Thoracic aorta (tissue), 2 donors: ENCODE data around the gene ZSCAN32. TPM values are rescaled to one million over a fixed set of nuclear protein-coding genes. Genes with fewer than 3 reads are reported as not detected.

Experiments used
- ATAC-seq: fragments of 150-250 bp; one replicate; pipeline ENCODE4 v1.8.0; 2017; ENCODE audit warnings: low read depth; ENCODE audit not compliant: insufficient number of reproducible peaks, low FRiP score
- DNase-seq: peaks from one replicate; pipeline ENCODE4 v3.0.0-alpha.2; 2020; ENCODE audit warnings: low spot score
- H3K27ac ChIP-seq, 2 donors: fragments of 200-600 bp; sonication (generic); 1 replicate in 1 of 2; 2 replicates in 1 of 2; pipeline ENCODE4 v1.5.1; 2016; ENCODE audit warnings: mild to moderate bottlenecking in 2 of 2, moderate library complexity in 2 of 2
- H3K27me3 ChIP-seq: fragments of 200-600 bp; sonication (generic); replicated peaks from 2 replicates; pipeline ENCODE4 v1.6.0; 2016; ENCODE audit warnings: mild to moderate bottlenecking; ENCODE audit not compliant: insufficient read depth
- H3K36me3 ChIP-seq: fragments of 200-600 bp; sonication (generic); one replicate; pipeline ENCODE4 v1.5.1; 2016
- H3K4me1 ChIP-seq, 2 donors: fragments of 200-600 bp; sonication (generic); 1 replicate in 1 of 2; 2 replicates in 1 of 2; pipeline versions ENCODE4 v1.5.1 to v1.6.0; 2016; ENCODE audit warnings: low read depth in 2 of 2, mild to moderate bottlenecking in 1 of 2; ENCODE audit not compliant: control insufficient read depth in 1 of 2
- H3K4me3 ChIP-seq: fragments of 200-600 bp; sonication (generic); 2 replicates; pipeline ENCODE4 v1.5.1; 2016; ENCODE audit warnings: mild to moderate bottlenecking
- H3K9me3 ChIP-seq: fragments of 200-600 bp; sonication (generic); 2 replicates; pipeline ENCODE4 v1.5.1; 2016
- CTCF ChIP-seq: fragments of 200-600 bp; sonication (generic); IDR thresholded peaks from one replicate; pipeline ENCODE4 v1.5.1; 2019; ENCODE audit warnings: antibody characterized with exemption
- total RNA-seq, 2 donors: library from RNA; depleted of rRNA; stranded (reverse); fragments of >200 nt; gene quantifications; one replicate each; pipeline versions ENCODE4 v1.1.0 to v1.2.3, GENCODE V29; 2016

The ZSCAN32 gene
- total RNA-seq: 10 to 100 TPM; 12.5 to 15.0 TPM

- no peak for TF ChIP-seq CTCF
- peak within 1 kb of the TSS; percentile 91 for H3K4me3 ChIP-seq
- no peaks in the 10 kb centered on the region for H3K27me3 ChIP-seq
- ATAC-seq (peak; percentile 98), DNase-seq (peak; percentile 96)
- H3K4me1 ChIP-seq: peaks cover 10 to 32% of the 10 kb centered on the region in 2 donors
- H3K36me3 ChIP-seq: peaks cover 32% of the 10 kb centered on the region
- H3K9me3 ChIP-seq: peaks cover 10% of the 10 kb centered on the region
- H3K27ac ChIP-seq: peak within 1 kb of the TSS; percentile 75 to 79
Measured at GRCh38 chr16:3400779-3401688, at the start of gene ZSCAN32, which contains the start of gene ZNF174. ZSCAN32 (minus strand) TSS chr16:3401004; CDS start chr16:3397557, 3,447 bp downstream. ZNF174 (plus strand) TSS chr16:3401215; CDS start chr16:3402005, 790 bp downstream.

GRCh38 chr16:3444032-3444388 is 43.2 kb upstream of the ZSCAN32 start:
- no peak for ATAC-seq
- Histone ChIP-seq H3K27me3 (no peaks in the 10 kb centered on the region), H3K9me3 (peaks cover 6% of the 10 kb centered on the region), H3K4me3 (peak overlapping the region; percentile 80), H3K4me1 (peaks cover 0 to 8% of the 10 kb centered on the region in 2 donors), H3K36me3 (peaks cover 8% of the 10 kb centered on the region), H3K27ac (peak overlapping the region; percentile 66 to 87)
- DNase-seq: no peak
- no peak for TF ChIP-seq CTCF

GRCh38 chr16:3443108-3444031 is 42.6 kb upstream of the ZSCAN32 start, which contains the start of the genes NAA60 and ZNF597:
NAA60 (plus strand) TSS chr16:3443680; CDS start chr16:3476228, 32,548 bp downstream.
ZNF597 (minus strand) TSS chr16:3443504; CDS start chr16:3443153, 351 bp downstream.
- peak; percentile 82 for ATAC-seq
- peak within 1 kb of the TSS; percentile 80 for H3K4me3 ChIP-seq

GRCh38 chr16:3439637-3440036 is 38.8 kb upstream of the ZSCAN32 start:
- no peak for DNase-seq
- no peak for TF ChIP-seq CTCF
- H3K9me3 ChIP-seq: peaks cover 6% of the 10 kb centered on the region
- peaks cover 0 to 5% of the 10 kb centered on the region in 2 donors for H3K4me1 ChIP-seq
- H3K27ac ChIP-seq: no peak overlapping the region
- H3K27me3 ChIP-seq: no peaks in the 10 kb centered on the region
- no peak overlapping the region for H3K4me3 ChIP-seq
- H3K36me3 ChIP-seq: peaks cover 6% of the 10 kb centered on the region
- ATAC-seq: no peak

More at GRCh38 chr16:3443108-3444031, 42.6 kb upstream of the ZSCAN32 start, which contains the start of the genes NAA60 and ZNF597:
- peak; percentile 45 for DNase-seq
- Histone ChIP-seq H3K27me3 (no peaks in the 10 kb centered on the region), H3K9me3 (peaks cover 6% of the 10 kb centered on the region), H3K27ac (peak within 1 kb of the TSS; percentile 66 to 87), H3K36me3 (peaks cover 6% of the 10 kb centered on the region), H3K4me1 (peaks cover 0 to 8% of the 10 kb centered on the region in 2 donors)
- no peak for TF ChIP-seq CTCF
